ENCODE measurements around the gene PRKCA.

The PRKCA gene

DNA sequence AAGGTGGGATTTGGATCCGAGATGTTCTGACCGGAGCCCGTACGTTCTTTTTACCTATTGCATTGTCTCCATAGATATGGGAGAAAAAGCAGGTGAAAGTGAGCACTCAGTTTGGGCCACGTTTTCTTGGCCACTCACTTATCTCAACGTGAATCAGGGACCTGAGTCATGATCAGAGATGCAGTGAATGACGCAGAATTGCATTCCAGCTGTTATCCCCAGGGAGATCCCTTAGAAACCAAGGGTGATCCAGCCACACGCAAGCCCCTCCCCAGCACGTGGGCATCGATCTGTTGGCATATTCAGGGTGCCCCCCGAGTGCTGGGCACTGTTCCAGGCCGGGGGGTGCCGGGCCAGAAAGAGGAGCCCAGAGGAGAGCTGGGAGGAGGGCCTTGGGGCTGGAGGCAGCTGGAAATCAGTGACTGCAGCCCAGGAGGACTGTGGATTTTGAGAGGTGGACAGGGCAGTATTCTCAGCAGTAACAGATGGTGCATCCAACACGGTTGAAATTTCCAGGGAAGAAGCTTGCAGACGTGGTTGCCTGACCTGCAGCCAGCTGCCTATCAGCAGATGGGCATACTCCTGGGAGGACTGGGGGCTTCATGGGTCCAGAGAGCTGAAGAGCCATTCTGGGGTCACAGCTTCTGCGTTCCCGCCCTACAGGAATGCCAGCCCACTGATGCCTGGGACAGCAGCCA, 445.3 kb downstream of the PRKCA start:
- DNase-seq (ENCODE audit: low read depth) = no peak

DNA sequence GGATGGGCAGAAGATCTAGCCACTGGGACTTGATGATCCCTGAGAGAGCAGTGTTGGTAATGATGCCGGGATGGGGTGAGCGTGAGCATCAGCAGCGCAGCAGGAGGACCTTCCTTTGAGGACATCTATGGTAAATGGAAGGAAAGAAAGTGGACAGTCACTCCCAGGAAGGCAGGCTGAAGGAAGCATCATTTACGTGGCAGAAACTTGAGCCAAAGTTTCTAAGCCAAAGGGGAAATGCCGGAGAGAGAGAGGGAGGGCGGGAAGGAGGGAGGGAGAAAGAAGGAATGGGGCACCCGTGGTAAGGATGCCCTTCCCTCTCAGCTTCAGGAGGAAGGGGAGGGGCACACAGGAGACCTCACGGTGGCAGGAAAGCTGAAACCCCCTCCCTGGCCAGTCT, 446.2 kb downstream of the PRKCA start:
- no peak for DNase-seq (ENCODE audit: low read depth)

DNA sequence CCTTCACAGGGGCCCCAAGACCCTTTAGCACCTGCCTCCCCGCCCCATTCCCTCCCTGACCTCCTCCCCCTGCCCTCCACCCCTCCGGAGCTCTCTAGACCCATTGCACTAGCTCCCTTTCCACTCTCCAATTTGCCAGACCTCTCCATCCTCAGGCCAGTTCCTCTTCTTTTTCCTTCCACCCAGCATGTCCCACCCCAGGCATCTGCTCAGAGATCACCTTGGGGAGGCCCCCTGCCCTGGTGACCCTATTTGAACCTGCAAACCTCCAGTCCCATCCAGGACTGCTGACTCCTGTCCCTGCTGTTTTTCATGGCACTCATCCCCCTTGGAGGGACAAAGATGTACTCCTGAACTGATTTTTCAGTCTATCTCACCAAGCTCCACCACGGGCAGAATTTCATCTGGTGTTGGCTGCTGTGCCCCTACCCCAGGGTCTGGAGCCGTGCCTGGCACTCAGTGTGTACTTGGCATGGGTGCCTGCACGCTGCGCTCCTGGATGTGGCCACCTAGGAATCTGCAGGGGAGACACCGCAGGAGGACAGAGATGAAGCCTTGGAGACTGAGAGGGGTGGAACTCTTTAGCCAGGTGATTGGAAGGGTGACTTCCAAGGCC, 446.9 kb downstream of the PRKCA start:
- no peak for DNase-seq (ENCODE audit: low read depth)

DNA sequence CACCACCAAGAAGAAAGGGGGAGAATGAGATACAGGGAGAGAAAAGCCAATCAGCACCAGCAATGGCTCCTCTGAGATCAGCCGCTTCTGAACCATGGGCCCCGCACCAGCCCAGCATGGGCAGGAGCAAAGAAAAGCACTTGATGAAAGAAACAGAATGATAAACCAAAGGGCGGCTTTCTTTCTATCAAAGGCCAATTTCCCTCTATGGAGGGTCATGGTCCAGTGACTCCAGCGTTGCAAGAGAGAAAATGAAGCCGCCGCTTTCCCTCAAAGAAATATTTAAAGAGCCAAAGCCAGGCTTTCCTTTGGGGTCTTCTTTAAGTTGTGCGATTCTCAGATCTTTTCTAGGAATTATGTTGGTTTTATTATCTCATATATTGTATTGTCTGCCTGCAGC, 447.7 kb downstream of the PRKCA start:
- no peak for DNase-seq (ENCODE audit: low read depth)

DNA sequence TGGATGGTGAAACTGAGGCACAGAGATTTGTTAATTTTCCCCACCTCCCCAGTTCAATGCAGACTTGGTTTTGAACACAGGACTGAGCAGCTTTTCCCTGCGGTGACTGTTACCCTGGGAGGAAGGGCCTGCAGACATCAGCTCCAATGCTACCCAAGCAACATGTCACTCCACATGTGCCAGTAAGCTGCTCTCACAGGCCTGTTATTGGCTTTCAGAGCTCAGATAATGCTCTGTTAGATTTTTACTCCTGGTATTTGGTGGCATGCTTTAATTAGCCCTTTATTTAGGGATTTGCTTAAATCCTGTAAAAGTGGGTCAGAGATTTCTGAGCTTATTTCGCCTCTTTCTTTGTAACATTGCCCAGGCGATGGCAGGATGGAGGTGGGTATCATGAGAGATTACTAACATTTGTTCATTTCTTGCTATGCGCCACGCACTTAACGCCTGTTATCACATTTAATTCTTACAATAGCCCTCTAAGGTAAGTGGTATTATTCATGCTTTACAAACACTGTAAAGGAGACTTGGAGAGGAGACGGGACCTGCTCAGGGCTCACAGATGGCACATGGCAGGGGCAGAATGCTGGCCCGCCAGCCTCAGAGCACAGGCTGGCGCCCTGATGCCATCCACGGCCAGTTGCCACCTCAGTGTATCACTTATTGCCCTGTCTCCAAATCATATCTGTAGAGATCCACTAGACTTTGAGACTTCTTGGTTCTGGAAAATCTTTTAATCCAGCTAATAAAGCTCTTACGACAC, 448.5 kb downstream of the PRKCA start:
- no peak for DNase-seq (ENCODE audit: low read depth)

DNA sequence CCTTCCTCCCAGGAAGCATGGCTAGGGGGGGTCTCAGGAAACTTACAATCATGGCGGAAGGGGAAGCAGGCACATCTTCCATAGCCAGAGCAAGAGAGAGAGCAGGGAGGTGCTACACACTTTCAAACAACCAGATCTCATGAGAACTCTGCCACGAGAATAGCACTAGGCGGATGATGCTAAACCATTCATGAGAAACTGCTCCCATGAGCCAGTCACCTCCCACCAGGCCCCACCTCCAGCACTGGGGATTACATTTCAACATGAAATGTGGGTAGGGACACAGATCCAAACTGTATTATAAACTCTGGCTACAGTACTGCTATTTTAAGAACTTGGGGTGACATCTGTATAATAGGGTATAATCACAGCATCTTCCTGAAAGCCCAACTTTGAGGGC, 449.4 kb downstream of the PRKCA start:
- DNase-seq (ENCODE audit: low read depth) = no peak

DNA sequence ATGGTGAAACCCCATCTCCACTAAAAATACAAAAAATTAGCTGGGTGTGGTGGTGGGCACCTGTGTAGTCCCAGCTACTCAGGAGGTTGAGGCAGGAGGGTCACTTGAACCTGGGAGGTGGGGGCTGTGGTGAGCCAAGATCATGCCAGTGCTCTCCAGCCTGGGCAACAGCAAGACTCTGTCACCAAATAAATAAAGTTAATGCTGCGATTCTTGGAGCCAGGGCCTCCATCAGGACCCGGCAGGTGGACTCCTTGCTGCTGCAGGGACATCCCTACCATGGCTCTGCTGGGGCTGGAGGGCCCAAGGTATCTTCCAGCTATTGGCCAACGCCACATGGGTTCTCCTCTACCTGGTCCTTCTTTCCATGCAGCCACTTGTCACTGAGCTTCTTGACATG, 450.0 kb downstream of the PRKCA start:
- DNase-seq (ENCODE audit: low read depth) = no peak

DNA sequence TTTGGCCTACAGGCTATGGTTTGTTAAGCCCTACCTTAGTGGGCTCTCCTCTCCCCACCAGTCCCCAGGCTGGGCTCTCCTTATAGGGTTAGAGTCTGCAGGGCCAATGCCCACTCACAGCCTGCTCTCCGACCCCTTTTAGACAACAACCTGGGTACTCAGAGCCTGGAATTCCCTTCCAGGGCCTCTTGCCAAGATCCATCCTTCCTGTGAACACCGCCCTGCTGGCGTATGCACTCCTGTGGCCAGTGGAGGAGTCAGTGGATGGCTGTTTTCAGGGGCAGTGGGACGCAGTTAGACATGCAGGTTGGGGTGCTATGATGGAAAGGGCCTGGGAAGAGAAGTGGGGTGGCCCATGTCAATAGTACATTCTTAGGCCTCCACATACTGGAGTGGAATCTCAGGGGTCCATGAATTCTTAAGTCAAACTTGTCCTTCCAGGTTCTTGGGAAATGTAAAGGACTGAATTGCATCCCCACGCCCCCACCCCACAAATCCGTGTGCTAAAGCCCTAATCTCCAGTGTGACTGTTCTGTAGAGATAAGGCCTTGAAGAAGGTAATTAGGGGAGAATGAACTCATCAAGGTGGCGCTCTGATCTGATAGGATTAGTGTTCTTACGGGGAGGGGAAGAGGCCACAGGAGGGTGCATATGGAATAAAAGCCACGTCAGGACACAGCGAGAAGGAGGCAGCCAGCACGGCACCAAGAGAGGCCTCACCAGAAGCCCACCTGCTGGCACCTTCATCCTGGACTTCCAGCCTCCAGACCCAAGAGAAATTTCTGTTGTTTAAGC, 450.9 kb downstream of the PRKCA start:
- no peak for DNase-seq (ENCODE audit: low read depth)

DNA sequence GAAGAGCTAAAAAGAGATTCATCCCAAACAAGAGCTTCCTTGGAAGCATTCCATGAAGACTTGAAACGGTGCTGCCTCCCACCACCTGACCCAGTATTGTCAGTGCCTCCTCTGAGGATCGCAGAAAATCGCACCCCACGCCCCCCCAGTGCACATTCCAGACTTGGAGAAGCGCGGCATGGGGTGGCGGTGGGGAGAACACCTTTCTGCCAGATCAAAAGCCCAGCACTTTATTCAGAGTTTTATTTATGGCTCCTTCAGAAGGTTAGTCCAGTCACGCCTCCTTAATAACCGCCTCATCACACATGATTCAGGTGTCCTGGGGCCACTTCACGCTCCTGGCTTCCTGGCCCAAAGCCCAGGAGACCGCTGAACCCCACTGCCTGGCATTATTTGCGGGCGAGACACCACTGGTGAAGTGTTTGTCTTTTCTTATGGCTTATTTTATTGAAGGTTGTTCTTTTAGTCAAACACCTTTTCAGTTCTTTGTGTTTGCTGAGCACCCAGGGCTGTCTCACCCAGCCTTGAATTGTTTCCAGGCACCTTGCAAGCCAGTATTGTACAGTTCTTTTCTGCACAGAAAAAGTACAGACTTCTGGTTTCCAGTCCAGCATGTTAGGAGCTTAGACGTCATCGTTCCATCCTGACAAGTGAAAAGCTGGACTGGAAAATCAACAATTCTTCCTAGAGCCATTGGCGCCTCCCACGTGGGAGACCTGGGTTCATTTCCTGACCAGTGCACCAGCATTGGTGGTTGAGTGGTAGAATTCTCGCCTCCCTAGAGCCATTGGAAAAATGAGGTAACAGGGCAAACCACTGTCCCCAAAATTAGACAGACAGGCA, 452.9 kb downstream of the PRKCA start:
- DNase-seq (ENCODE audit: low read depth) = no peak

DNA sequence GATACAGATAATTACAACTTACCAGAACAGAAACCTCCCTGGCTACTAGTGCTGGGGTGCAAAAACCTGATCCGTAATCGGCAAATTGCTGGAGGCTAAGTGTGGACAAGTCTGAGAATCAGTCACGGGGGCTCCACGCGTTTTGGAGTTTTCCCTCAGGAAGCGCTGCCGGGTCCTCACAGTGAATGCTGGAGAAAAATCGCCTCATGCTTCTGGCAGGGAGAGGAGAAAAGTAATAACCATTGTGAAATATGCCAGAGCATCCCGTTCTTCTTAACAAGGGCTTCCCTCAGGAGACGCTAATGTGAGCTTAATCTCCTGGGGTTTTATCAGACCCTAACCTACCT, 453.5 kb downstream of the PRKCA start:
- no peak for DNase-seq (ENCODE audit: low read depth)

DNA sequence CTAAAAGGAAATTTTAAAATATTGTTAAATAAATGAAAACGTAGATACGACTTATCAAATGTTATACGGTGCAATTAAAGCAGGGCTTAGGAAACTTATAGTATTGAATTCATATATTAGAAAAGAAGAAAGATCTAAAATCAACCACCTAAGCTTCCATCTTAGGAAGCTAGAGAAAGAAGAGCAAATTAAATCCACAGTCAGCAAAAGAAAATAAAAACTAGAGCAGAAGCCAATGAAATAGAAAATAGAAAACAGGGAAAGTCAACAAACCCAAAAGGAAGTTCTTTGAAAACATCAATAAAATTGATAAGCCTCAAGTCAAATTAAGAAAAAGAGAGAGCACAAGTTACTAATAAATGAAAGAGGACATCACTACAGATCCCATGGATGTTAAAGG, 457.9 kb downstream of the PRKCA start:
- no peak for DNase-seq (ENCODE audit: low read depth)

DNA sequence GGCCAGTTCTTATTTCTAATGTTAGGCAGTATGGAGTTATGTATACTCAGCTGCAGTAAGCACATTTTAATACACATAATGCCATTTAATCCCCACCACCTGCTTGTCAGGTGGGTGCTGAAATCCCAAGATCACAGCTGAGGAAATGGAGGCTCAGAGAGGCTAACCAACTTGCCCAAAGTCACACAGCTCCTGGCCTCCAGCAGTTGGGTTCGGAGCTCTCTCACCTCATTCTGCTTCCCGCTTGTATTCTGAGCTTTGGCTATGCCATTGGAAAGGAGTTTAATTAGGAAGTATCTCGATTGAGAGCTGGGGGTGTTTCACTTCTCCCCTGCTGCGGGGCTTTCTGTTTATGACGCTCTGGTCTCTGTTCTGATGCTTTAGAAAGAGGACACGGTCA, 459.9 kb downstream of the PRKCA start:
- no peak for DNase-seq (ENCODE audit: low read depth)

DNA sequence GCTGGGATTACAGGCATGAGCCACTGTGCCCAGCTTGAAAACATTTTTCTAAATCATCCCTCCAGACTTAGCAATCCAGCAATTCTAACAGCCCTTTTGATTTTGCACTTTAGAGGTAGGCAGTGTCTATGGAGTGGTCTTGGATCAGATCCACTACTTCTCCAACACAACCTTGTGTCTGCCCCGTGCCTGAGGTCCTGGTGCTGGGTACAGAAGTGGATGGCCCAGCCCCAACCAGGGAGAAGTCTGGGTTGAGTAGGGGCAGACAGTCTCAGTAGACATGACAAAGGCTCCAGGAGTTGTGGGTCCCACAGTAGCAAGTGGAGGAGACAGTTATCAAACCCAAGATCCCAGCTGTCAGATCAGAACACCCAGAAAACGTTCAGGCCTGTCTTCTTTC, 460.6 kb downstream of the PRKCA start:
- no peak for DNase-seq (ENCODE audit: low read depth)

DNA sequence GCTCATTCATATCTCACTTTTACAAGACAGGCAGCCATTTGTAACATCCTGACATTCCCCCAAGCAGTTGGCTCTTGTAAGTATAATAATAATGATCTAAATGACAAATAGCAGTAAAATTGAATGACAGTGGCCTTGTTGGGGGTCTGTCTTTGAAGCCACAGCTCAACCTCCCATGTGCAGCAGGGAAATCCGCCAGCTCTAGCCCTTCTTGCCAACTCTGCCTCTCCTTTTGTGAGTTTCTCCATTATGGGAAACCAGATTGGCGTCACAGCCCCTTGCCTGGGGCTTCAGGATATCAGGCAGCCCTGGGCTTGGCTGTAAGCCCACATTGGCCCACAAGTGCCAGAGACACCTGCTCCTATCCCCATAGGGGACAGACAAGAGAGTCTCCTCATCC, 462.1 kb downstream of the PRKCA start:
- no peak for DNase-seq (ENCODE audit: low read depth)

DNA sequence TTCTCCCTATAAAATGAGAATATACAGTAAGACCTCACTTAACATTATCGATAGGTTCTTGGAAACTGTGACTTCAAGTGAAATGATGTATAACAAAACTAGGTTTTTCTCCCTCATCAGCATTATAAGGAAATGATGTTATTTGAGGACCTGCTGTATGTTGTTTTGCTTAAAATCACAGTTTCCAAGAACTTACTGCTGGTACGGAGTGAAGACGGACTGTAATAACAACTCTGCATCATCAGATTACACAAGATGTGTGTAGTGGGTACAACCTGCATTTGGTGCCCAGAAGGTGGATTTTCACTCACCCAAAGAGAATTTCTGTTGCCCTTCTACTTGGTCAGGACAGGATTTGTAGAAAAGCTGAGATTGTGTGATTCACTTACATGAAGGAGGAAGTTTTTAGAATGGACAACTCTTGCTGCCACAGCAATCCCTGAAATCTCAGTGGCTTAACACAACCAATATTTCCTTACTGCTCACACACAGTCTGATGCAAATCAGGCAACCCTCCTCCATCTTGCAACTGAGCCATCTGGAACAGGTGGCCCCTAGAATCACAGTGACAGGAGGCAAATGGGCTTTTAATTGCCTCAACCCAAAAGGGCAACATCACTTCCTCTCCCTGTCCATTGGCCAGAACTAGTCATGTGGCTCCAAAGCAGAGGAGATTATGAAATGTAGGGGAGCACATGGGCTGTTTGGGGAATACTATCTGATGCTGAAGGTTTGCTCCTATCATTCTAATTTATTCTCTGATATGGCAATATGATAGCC, 464.9 kb downstream of the PRKCA start:
- no peak for DNase-seq (ENCODE audit: low read depth)

DNA sequence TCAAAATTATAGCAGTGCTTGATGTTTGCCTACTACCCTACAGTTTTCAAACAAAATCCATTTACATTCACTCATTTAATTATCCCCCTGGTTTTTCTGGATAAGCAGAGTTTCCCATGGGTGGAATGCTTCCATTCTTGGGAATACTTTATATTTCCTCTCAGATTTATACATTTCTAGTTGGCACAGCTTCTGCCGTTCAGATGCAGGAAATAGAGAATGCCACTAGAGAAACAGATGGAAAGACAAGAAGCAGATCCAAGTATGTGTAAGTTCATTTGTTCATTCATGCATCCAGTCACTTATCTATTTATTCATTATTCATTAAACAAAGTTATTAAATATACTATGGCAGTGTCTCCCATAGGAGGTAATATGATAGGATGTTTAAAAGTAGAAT, 467.5 kb downstream of the PRKCA start:
- DNase-seq (ENCODE audit: low read depth) = no peak

DNA sequence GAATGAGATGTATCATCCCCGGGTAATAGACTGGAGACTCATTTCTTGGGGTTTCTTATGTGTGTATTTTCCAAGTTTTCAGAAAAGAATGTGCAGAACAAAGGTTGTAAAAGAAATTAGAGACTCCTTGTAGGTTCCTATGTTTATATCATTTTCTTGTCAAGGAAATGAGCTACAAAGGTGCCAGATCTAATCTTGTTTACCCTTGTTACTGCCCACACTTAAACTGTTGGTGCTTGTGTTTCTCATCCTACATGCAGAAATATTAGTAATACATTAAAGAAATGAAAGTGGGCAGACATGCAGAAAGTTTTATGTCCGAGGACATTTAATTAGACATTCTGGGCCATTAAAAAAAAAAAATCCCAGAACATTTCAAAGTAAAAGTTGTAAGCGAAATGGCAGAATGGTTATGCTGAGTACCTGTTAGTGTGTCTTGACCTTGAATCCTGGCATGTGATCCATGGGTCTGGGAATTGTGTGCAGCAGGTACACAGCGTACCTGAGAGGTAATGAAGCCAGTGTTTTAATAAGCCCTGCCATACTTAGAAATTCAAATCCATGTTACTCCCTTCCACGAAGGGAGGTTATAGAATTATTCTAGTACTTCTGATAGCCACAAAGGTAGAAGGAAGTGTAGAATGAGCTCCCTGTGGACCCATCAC, 469.9 kb downstream of the PRKCA start:
- DNase-seq (ENCODE audit: low read depth) = no peak

DNA sequence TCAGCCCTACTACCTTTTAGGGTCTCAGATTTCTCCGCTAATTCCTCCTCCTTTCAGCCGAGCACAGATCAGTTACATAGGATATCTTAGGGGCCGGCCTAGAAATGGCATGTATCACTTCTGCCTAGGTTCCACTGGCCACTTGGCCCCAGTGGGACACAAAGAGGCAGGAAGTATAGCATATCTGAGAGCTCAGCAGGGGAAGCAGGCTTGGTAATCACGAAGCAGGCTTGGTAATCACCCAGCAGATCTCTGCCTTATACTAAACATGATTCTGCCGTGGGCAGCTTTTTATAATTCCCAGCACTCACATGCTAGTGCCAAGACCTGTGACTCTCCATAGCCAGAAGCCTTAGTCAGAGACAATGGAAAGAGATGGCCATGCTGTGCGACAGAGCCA, 472.9 kb downstream of the PRKCA start:
- DNase-seq (ENCODE audit: low read depth) = no peak

DNA sequence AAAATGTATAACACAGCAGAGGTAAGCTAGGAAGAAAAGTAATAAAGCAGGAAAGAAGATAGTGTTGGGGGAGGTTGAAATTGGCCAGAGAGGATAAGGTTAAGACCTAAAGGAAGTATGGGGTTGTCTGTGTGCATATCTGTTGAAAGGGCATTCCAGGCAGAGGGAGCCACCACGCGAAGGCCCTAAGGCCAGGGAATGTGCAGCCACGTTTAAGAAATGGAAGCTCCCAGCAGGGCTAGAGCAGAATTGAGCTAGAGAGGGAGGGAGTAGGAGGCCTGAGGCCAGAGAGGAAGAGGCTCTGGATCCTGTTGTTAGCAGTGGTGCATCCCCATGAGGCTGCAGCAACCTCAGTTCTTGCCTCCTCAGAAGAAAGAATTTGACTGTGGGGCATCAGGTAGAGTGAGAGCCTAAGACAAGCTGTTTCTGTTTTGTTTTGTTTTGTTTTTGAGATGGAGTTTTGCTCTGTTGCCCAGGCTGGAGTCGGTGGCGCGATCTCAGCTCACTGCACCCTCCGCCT, 473.5 kb downstream of the PRKCA start:
- no peak for DNase-seq (ENCODE audit: low read depth)

DNA sequence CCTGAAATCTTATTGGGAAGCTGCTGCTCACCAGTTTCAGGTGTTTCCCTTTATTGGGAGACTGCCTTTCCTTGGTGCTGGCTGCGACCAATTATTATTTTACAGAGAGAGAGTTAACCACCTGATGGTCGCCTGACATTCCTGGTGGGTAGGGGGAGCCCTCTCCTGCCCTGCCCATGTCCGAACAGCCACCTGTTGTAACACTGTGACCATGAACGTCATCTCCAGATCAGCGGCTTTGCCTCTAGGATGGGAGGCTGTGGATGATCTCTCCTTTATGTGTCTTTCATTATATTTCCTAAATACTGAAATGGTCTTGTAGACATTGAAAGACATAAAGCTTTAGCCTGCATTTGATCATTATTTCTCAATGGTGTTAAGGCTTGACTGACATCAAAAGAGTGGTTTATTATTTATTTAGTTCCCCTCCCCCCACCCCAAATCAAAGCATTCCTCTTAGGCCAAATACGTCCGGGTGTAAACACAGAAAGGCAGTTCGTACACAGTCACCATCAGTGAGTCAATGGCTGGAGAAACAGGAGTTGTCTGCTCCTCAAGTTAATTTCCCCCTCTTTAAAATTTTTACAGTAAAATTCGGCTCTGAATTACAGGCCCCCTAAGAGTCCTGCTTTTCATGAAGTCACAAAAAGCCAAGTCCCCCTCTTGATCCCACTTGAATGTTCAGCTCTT, 474.7 kb downstream of the PRKCA start:
- DNase-seq (ENCODE audit: low read depth) = no peak
